A549 (cell line): ENCODE results near the gene MAPK12.

Experiments used
- EHF ChIP-seq: fragments of 250-450 bp; sonication (Bioruptor Pico); IDR thresholded peaks from 2 replicates; pipeline ENCODE4 v1.5.0; 2020; ENCODE audit warnings: mild to moderate bottlenecking
- JUNB ChIP-seq: fragments of >200 bp; sonication (Bioruptor Twin); formaldehyde crosslinking; IDR thresholded peaks from 2 replicates; pipeline ENCODE4 v1.6.1; 2016
- RCOR1 ChIP-seq: fragments of 150-350 bp; IDR thresholded peaks from 2 replicates; pipeline ENCODE4 v1.6.1; 2014; ENCODE audit warnings: antibody characterized with exemption, low read length, low read depth
- RNF2 ChIP-seq: fragments of 200-600 bp; sonication (generic); IDR thresholded peaks from 2 replicates; pipeline ENCODE4 v1.6.1; 2016; ENCODE audit warnings: low read depth, mild to moderate bottlenecking, antibody characterized with exemption, moderate library complexity, borderline replicate concordance
- ZFP36 ChIP-seq: fragments of 450-650 bp; IDR thresholded peaks from 2 replicates; pipeline ENCODE4 v1.6.1; 2014; ENCODE audit warnings: borderline replicate concordance; ENCODE audit not compliant: partially characterized antibody
- TF ChIP-seq, protein P1 (sequence below): fragments of >200 bp; sonication (Bioruptor Twin); formaldehyde crosslinking; IDR thresholded peaks from 3 replicates; pipeline ENCODE4 v1.5.1; 2016

DNA sequence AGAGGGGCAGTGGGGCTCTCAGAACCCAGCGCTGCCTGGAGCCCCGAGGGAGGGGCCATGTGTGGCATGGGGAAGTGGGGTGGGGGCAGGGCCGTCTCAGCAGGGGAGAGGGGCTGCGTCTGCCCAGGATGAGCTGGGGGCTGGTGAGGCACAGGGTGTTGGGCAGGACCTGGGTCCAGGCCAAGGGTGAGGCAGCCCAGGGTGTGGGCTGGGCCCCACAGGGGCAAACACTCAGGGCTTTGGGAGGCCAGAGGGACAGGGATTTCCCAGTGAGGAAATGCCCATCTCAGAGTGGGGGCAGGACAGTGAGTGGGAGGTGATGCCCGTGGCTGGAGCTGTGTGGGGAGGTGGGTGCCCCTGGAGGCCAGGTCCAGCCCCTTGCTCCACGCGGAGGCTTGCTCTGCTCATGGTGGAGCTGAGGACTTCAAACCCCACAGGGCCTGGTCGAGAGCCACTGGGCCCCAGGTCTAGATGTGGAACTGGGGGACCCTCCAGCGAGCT lies 40.6 kb upstream of the MAPK12 start:
- TF ChIP-seq RCOR1 (no peak), ZFP36 (no peak), EHF (CRISPR knock-in tag) (no peak), RNF2 (no peak), JUNB (no peak)
- TF ChIP-seq, protein P1, sequence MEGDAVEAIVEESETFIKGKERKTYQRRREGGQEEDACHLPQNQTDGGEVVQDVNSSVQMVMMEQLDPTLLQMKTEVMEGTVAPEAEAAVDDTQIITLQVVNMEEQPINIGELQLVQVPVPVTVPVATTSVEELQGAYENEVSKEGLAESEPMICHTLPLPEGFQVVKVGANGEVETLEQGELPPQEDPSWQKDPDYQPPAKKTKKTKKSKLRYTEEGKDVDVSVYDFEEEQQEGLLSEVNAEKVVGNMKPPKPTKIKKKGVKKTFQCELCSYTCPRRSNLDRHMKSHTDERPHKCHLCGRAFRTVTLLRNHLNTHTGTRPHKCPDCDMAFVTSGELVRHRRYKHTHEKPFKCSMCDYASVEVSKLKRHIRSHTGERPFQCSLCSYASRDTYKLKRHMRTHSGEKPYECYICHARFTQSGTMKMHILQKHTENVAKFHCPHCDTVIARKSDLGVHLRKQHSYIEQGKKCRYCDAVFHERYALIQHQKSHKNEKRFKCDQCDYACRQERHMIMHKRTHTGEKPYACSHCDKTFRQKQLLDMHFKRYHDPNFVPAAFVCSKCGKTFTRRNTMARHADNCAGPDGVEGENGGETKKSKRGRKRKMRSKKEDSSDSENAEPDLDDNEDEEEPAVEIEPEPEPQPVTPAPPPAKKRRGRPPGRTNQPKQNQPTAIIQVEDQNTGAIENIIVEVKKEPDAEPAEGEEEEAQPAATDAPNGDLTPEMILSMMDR = no peak
